Cardiac fibroblast (primary cell): ENCODE measurements around the gene GEN1.

Experiments
- DNase-seq, 2 donors: peaks; one replicate each; pipeline versions ENCODE4 v3.0.0 to v3.0.0-alpha.2; 2010; ENCODE audit warnings: low read depth in 2 of 2
- H3K4me3 ChIP-seq, 2 donors: replicated peaks in 1 of 2; 1 replicate in 1 of 2; 2 replicates in 1 of 2; pipeline ENCODE4 v1.5.1; 2011; ENCODE audit warnings: low read depth in 2 of 2, low read length in 2 of 2, mild to moderate bottlenecking in 2 of 2, moderate library complexity in 1 of 2
- TF ChIP-seq, protein P1 (sequence below): IDR thresholded peaks from one replicate; pipeline ENCODE4 v1.5.1; 2011; ENCODE audit warnings: low read depth, mild to moderate bottlenecking, low read length, inconsistent platforms

GEN1 gene

DNA sequence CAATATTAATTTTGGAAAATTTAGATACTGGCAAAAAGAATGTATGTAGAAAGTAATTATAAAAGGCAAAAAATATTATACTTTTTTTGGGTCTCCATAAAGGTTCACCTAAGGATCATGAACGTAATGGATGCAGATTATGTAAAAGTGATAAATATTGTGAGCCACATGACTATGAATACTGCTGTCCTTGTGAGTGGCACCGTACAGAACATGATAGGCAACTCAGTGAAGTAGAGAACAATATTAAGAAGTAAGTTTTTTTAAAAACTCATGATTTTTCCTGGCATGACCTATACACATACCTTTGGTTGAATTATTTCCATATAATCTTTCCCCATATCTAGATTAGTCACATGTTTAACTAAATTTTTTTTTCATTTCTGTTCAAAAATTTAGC is 18.6 kb downstream of the GEN1 start:
- TF ChIP-seq, protein P1, sequence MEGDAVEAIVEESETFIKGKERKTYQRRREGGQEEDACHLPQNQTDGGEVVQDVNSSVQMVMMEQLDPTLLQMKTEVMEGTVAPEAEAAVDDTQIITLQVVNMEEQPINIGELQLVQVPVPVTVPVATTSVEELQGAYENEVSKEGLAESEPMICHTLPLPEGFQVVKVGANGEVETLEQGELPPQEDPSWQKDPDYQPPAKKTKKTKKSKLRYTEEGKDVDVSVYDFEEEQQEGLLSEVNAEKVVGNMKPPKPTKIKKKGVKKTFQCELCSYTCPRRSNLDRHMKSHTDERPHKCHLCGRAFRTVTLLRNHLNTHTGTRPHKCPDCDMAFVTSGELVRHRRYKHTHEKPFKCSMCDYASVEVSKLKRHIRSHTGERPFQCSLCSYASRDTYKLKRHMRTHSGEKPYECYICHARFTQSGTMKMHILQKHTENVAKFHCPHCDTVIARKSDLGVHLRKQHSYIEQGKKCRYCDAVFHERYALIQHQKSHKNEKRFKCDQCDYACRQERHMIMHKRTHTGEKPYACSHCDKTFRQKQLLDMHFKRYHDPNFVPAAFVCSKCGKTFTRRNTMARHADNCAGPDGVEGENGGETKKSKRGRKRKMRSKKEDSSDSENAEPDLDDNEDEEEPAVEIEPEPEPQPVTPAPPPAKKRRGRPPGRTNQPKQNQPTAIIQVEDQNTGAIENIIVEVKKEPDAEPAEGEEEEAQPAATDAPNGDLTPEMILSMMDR, result no peak
- DNase-seq, result no peak
- no peak overlapping the region for H3K4me3 ChIP-seq

GRCh38 chr2:17780546-17780945 is 26.6 kb downstream of the GEN1 start:
- TF ChIP-seq, protein P1, result no peak
- DNase-seq, result no peak
- no peak overlapping the region for H3K4me3 ChIP-seq

DNA sequence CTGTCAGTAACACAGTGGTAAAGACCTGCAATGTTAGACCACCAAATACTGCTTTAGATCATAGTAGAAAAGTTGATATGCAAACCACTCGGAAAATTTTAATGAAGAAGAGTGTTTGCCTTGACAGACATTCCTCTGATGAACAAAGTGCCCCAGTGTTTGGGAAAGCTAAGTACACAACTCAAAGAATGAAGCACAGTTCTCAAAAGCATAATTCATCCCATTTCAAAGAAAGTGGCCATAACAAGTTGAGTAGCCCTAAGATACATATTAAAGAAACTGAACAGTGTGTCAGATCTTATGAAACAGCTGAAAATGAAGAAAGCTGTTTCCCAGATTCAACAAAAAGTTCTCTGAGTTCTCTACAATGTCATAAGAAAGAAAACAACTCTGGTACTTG is 27.5 kb downstream of the GEN1 start:
- TF ChIP-seq, protein P1, result no peak
- DNase-seq, result no peak

DNA sequence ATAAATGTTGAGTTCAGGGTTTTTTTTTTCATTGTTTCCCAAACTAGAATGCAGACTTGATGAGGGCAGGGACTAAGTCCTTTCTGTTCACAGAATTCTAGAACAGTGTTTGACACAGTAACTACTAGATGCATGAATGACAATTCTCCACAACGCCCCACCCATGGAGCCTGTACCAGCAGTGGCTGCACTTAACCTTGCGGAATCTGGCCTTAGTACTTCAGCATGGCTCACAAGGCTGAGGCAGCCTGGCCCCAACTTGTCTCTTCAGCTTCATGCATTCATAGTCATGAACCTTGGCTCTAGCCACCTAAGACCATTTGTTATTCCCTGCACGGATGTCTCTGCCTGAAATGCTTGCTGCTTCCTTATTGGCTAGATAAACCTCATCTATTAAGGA is 32.8 kb downstream of the GEN1 start:
- no peak for DNase-seq
- H3K4me3 ChIP-seq, result no peak overlapping the region
- TF ChIP-seq, protein P1, result no peak

More for the DNA sequence above, 27.5 kb downstream of the GEN1 start:
- no peak overlapping the region for H3K4me3 ChIP-seq

- no peak overlapping the region for H3K4me3 ChIP-seq
- DNase-seq, result no peak
- TF ChIP-seq, protein P1, result no peak
Measured at GRCh38 chr2:17788773-17789172, 34.8 kb downstream of the GEN1 start.

DNA sequence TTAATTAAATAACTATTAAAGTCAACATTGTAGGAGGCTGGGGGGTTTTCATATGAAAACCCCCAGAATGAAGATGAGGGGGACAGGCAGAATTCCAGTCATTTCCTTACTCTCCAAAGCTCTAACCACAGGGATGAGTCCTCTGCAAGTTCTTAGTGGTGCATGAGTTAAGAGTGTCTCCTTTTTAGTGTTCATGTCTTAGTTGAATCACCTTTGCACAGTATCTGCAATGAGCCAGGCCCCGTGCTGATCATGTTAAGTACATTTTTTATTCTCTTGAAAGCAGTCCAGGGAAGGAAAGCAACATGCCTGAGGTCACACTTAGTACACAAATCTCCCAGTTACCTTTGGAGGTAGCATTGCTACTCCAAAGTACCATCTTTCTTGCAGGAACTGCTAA is 36.6 kb downstream of the GEN1 start:
- no peak for DNase-seq
- TF ChIP-seq, protein P1, result no peak
- H3K4me3 ChIP-seq, result no peak overlapping the region

DNA sequence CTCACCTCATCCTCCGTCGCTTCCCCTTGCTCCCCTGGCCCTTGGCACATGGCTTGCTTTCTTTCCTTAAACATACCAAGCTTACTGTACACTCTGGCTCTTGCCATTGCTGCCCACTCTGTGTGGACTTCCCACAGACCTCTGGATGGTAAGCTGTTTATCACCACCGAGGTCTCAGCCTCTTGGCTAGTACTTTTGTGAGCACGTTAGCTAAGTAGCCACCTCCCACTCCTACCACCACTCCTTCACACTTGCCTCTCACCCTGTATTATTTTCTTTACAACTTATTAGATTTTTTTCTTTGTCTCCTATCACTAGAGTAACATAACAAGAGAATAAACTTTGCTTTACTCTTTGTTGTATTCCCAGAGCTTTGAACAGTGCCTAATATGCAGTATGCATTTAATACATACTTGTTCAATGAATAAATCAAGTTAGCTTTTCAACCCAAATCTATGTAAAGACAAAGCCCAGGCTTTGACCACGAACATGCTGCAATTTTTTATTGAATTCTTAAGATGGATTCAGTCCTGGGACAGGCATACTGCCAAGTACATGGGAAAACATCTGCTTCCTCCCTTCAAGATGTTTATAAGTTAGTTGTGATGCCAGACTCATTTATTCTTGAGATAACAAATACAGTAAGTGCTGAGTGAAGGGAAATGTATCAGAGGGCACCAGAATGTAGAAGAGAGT is 37.3 kb downstream of the GEN1 start:
- no peak overlapping the region for H3K4me3 ChIP-seq
- TF ChIP-seq, protein P1, result no peak
- peak; percentile 69 to 84 for DNase-seq
